DMS 273 (cell line): ENCODE measurements around the gene MAP3K9.

Experiments used
- DNase-seq: peaks from one replicate; lab custom pipeline; 2025; ENCODE audit not compliant: unreplicated experiment; lab: John Stamatoyannopoulos, UW

The MAP3K9 gene

GRCh38 chr14:70821584-70822529 lies 12.5 kb upstream of the MAP3K9 start:
- peak; percentile 82 for DNase-seq

GRCh38 chr14:70816525-70816924 lies 7.2 kb upstream of the MAP3K9 start:
- no peak for DNase-seq

GRCh38 chr14:70814466-70814865 lies 5.2 kb upstream of the MAP3K9 start:
- no peak for DNase-seq

GRCh38 chr14:70812124-70812818 lies 3.0 kb upstream of the MAP3K9 start:
- DNase-seq = no peak

- DNase-seq = no peak
Observed at GRCh38 chr14:70811578-70811977, 2.3 kb upstream of the MAP3K9 start.

- DNase-seq = no peak
Observed at GRCh38 chr14:70811050-70811449, 1.7 kb upstream of the MAP3K9 start.

GRCh38 chr14:70810621-70811020 lies 1.3 kb upstream of the MAP3K9 start:
- DNase-seq = no peak

GRCh38 chr14:70808416-70809224 lies 693 bp downstream of the MAP3K9 start:
- DNase-seq = peak; percentile 65

- DNase-seq = peak; percentile 63
Observed at GRCh38 chr14:70807898-70808415, 1.4 kb downstream of the MAP3K9 start.

- no peak for DNase-seq
Observed at GRCh38 chr14:70804556-70805162, 4.7 kb downstream of the MAP3K9 start.

- no peak for DNase-seq
Observed at GRCh38 chr14:70803321-70804310, 5.7 kb downstream of the MAP3K9 start.

- DNase-seq = no peak
Observed at GRCh38 chr14:70802379-70802778, 6.9 kb downstream of the MAP3K9 start.

GRCh38 chr14:70801836-70802235 lies 7.5 kb downstream of the MAP3K9 start:
- no peak for DNase-seq

- no peak for DNase-seq
Observed at GRCh38 chr14:70796551-70796950, 12.8 kb downstream of the MAP3K9 start.

GRCh38 chr14:70794294-70794693 lies 15.0 kb downstream of the MAP3K9 start:
- peak; percentile 21 for DNase-seq

- DNase-seq = no peak
Observed at GRCh38 chr14:70793637-70794036, 15.7 kb downstream of the MAP3K9 start.

GRCh38 chr14:70792939-70793338 lies 16.4 kb downstream of the MAP3K9 start:
- DNase-seq = no peak

GRCh38 chr14:70791971-70792370 lies 17.3 kb downstream of the MAP3K9 start:
- no peak for DNase-seq

- DNase-seq = peak; percentile 46
Observed at GRCh38 chr14:70789961-70790360, 19.4 kb downstream of the MAP3K9 start.
